Occipital lobe (tissue), 2 donors: ENCODE data around the gene CGNL1. TPM values are rescaled to one million over a fixed set of nuclear protein-coding genes. Genes with fewer than 3 reads are reported as not detected.

Experiments used
- DNase-seq: peaks from one replicate; lab custom pipeline; 2025; lab: John Stamatoyannopoulos, UW
- total RNA-seq: library from RNA; depleted of rRNA; stranded (reverse); fragments of >200 nt; gene quantifications from one replicate; pipeline ENCODE4 v1.2.3, GENCODE V29; 2014

Gene CGNL1
- total RNA-seq, 1 donor from 2014 or later, result 5.3 TPM

DNA sequence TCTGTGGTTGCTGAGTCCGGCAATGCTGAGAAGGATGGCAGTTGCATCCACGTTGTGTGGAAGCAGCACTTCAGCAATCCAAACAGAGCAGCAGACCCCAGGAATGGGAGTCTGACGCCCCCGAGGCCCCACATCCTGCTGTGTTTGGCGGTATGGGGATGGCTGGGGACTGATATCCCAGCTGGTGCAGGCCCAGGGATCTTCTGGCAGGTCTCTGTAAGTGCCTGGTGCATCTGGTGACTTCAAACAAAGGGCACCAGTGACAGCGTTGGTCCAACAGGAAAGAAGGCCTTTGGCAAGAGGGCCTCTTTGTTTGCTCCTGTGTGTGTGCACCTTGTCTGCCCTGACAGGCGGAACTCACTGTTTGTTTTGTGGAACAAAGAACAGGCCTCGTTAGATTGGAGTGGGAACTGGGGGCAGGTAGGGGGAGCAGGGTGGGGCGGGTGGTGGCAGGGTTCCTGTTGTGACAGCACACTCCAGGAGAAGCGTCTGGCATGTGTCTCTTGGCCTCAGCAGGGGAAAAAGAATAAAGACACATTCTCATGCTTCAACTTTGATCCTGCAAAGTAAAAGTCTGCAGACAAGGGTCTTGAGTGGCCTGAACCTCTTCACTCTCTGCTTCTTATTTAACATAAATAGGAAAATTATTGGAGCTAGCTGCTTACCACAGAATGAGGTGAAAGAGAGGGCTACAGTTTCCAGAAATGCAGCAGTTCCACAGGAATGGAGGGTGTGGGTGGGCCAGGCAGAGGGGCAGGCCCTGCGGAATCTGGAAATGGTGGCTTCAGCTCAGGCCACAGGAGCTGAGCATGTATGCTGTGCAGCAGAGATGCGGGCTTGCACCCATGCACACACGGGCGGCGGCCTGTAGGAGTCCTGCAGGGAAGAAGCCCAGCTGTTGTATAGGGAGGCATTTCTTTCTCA is 120.9 kb downstream of the CGNL1 start:
- DNase-seq, result no peak

DNA sequence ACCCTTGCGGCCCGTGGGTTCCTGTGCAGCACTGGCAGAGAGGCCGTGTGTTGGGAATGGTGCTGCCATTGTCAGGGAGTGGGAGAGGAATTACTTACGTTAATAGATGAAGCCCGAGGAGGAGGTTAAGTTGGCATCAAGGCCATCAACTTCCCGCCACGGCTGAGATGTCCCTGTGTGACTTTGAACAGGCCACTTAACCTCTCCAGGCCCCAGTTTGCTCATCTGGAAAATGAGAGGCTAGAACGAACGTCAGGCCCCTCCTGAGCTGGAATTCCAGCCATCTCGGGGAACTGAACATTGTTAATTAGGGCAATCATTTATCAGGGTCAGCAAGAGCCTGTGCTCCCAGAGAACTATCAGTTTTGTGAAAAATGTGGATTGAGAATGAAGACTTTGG is 124.0 kb downstream of the CGNL1 start:
- no peak for DNase-seq

DNA sequence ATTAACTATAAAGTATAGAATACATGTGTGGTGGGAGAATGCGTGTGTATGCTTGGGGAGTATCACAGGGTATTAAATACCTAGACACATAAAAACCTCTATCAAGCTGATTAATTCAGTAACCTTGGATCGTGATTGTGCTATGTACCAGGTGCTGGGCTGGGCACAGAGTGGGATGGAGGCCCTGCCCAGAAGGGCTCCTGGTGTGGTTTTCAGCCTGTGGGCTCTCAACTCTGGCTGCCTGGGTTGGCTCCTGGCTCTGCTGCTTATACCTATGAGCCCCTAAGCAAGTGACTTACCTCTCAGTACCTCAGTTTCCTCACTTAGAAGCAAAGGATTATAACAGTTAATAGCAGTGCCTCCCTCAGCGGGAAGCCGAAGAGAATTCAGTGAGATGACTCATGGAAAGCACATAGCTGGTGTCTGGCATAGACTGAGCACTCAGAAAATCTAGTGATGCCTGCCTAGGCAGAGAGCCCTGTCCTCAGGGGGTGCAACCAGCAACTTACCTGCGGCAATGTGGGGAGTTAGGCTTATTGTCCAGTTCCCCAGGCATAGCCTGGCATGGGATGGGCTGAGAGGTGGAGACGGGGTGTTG is 124.8 kb downstream of the CGNL1 start:
- DNase-seq, result no peak

DNA sequence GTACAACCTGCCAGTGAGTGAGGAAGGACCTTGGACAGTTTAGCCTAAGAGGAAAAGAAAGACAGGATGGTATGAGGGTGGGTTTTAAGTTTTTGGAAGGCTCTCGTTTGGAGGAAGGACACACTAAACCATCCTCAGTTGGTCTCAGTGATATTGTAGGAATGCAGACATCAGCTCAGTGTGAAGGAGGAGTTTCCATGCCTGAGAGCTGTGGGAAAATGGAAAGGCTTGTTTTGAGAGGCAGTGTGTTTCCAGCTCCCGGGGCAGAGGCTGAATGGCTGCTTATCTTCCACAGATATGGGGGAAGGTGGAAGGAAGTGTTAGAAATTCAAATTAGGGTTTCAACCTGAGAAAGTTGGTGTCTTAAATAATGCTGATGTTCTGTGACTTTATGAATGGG is 125.8 kb downstream of the CGNL1 start:
- DNase-seq, result no peak

DNA sequence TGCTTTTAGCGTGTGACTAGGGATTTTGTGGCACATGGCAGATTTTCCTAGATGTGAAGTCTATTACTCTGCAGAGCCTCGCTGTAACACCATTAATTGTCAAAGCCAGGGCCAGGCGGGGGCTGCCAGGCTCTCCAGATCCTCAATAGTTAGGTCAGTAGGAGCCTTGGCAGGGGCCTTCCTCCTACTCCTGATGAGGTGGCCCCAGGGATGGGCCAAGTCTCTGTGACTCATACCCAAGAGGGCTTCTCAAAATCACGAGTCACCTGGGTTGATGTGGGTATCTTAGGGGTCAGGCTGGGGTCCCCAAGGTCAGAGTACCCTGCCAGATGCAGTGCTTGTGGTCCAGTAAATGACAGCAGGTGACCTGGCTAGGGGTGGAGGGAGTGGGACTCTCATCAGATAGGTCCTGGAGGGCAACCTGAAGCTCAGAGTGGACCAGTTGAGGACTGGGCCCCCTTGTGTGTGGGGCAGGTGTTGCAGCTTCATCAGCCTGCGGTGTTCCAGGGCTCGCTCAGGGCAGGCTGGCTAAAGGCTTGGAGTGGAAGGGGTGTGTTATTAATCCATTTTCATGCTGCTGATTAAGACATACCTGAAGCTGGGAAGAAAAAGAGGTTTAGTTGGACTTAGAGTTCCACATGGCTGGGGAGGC is 126.9 kb downstream of the CGNL1 start:
- DNase-seq, result no peak

DNA sequence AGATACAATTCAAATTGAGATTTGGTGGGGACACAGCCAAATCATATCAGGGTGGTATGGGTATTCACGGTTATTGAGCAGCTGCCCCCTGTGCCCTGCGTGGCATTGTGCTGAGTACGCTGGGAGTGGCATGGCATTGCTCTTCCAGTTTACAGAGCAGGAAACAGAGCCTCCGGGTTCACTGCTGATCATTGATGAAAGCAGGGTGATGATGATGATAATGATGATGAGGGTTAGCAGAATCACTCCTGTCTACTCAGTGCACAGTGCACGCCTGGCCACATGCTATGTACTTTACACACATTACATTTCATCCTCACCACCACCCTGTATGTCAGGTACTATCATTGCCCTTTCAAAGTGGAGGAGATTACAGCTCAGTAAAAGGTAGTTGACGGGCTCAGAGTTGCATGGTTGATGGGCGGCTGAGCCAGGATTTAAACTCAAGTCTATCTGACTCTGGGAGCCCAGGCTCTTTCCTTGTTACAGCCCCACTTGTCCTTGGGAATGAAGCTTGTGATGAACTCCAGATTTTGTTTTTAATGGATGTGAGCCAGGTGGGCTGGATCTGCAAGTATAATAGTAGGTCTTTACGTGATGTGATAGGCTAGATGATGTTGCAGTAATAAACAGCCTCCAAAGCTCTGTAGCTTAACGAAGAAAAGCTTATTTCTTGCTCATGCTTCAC is 127.8 kb downstream of the CGNL1 start:
- DNase-seq, result no peak

DNA sequence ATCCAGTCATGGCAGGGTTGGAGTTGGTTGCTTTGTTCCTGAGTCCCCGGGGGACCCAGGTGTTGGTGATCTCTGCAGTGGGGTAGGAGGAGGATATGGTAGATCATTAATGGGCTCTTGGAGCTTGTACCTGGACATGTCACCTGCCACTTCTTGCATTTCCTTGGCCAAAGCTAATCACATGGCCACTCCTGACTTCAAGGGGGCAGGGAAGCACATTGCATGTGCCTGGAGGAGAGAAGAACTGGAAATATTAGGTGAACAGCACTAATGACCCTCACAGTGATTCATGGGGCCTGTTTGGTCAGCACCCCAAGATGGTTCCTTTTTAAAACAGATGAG is 128.3 kb downstream of the CGNL1 start:
- no peak for DNase-seq

DNA sequence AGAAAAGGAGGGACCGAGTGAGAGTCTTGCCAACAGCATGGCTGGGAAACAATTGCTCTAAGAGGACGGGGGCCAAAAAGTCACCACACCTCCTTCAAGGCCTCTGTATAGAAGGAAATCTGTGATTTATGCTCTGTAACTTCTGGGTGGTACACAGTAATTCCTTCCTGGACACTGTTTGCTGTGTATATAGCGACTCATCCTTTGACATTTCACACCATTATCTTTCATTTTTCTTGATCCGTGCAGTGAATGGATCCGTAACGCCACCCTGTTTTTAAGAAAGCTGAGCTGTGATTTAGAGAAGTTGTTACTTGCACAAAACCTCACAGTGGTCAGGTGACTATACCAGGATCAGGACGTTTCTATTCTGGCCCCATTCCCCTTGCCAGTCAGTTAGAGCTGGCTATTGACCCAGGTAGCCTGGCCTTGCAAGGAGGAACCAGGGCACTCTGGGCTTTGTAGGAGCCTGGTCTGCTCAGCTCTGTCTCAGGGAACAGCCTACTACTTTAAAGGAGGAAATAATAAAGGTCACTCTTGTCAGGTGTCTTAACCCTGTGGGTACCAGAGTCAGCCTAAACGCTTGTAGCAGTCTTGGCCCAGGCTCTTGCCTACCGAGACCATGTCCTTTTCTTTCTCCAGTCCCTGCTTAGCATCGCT is 128.9 kb downstream of the CGNL1 start:
- DNase-seq, result no peak

DNA sequence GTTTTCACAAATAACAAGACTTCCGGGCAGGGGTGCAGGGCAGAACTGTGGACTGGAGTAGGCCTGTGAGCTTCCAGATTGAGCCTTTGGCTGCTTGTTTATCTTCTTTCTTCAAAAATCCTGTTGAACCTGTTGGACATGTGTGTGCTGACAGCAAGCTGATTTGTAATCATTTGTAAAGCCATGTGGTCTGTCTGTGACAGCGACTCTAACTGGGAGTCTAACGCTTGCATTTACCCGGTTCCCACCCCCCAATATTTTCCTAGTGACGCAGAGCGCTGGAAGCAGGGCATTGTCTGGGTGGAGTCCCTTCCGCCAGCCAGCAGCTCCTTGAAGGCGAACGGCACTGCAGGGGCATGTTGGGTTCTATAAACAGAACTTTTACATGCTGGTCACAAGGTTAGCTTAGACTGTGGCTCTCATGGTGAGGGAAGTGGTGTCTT is 129.7 kb downstream of the CGNL1 start:
- no peak for DNase-seq

DNA sequence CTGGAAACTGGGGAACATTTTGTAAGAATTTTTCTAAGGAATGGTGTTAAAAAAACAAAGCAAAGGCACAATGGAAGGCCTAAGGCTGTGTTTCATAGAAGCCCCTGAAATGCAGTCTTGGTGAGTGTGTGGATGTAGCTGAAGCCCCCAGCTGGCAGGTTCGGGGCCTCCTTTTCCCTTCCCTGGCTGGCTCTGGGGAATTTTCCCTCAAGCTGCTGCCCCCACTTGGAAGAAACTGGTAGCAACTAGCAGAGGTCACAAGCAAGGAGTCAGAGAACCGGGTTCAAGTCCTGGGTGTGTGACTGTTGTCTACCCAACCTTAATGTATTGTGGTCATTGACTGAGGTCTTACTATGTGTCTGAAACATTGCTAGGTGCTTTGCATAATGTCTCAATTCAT is 130.1 kb downstream of the CGNL1 start:
- DNase-seq, result no peak

DNA sequence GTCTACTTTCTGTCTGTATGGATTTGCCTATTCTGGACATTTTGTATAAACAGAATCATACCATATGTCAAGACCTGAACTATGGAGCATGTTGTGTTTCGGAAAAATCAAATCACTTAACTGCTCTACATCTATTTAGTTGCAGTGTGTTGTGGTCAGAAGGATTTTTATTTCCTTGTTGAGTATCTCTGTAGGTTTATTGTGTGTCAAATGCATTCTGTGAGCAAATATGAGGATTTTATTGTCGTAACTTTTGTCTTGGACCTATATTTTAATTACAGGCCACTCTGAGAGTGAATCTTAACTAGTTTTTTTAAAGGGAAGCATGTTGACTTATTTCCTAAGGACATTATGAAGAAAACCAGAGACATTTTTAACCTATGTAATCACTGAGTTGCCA is 130.8 kb downstream of the CGNL1 start:
- no peak for DNase-seq

DNA sequence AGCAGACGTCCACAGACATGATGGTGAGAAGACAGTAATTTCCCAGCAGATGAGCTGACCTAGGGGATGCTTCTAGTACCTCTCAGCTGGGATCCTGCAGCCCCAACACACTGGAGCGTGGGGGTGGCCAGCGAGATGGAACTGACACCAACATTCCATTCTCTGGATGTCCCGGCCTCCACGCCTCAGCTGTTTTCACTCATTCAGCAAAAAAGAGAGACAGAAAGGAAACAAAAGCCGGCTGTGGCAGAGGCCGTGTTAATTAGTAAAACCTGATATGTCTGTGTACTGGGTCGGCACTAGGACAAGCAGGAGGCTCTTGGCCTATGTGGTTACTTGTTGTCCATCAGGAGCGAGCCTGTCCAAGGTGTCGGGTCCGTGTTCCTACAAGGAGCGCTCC is 132.8 kb downstream of the CGNL1 start:
- DNase-seq, result no peak

DNA sequence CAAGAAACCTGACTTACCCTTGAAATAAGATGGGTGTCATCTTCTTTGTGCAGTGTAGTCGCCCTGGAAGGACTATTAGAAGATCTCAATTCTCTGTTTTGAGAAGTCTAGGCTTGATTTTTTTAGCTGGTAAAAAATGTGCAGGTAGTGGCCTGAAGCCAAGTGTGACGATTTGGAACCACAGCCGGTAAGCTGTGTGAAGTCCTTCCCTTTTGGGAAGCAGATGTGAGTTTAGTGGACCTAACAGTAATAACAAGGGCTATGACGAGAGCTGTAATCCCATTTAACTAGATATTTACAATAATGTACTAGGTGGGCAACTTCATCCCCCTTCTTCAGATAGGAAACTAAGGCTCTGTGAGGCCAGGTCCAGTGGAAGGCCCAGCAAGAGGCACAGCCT is 133.7 kb downstream of the CGNL1 start:
- DNase-seq, result no peak

DNA sequence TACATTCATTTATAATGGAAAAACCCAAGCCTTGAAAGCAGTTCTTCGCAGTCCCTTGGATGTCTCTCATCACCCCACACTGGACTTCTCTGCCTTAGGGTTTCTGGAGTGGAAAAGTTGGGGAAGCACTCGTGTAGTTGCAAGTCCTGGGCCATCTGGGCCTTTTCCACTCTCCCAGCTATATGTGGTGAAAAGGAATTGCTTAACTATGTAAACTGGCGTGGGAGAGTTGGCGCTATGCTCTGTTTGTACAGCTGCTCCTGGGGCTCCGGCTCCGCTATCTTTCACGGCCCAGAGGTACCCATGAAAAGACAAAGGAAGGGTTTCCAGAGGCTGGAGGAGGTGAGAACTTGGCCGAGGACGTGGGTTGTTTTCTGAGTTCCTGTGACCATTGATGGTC is 134.3 kb downstream of the CGNL1 start:
- no peak for DNase-seq

DNA sequence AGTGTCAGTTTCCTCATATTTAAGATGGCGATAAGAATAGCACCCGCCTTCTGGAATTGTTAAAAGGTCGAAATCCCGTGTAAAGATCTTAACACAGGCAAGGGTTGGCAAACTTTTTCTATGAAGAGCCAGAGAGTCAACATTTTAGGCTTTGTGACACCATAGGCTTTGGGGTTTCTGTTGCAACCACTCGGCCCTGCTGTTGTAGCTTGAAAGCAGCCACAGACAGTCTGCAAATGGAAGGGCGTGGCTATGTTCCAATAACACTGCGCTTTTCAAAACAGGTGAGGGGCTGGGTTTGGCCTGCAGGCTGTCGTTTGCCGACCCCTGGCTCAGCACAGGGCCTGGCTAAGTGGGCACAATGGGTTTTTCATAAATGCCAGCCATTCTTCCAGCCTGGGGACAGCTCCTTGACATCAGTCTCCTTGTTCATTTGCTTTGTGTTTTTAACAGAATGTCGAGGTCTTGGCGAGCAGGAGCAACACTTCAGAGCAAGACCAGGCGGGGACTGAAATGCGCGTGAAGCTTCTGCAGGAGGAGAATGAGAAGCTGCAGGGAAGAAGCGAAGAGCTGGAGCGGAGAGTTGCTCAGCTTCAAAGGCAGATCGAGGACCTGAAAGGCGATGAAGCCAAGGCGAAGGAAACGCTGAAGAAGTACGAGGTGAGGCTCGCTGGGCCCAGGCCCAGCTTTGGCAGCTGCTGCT is 140.2 kb downstream of the CGNL1 start:
- no peak for DNase-seq

DNA sequence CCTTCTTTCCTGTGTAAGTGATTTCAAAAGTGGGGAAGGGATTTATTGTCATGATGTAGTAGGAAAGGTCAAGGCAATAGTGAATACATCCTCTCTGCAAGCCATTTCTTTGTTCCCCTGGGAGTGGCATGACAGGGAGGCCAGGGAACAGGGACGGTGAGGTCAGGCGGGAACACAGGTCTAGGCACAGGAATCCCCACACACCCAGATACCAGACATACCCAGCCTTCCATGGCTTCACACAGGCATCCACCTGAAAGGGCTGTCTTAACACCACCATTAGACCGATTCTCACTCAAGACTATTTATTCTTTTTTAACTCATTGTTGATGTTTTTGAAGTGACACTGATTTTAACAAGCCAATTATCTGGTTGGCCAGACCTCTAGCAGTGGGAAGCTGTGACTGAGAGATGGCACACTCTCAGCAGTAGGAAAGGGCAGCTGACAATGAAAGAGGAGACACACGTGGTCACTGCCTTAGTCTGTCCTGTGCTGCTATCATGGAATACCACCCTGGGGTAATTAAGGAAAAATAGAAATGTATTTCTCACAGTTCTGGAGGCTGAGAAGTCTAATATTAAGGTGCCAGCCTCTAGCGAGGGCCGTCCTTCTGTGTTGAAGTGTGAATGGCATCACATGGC is 140.8 kb downstream of the CGNL1 start:
- DNase-seq, result no peak

DNA sequence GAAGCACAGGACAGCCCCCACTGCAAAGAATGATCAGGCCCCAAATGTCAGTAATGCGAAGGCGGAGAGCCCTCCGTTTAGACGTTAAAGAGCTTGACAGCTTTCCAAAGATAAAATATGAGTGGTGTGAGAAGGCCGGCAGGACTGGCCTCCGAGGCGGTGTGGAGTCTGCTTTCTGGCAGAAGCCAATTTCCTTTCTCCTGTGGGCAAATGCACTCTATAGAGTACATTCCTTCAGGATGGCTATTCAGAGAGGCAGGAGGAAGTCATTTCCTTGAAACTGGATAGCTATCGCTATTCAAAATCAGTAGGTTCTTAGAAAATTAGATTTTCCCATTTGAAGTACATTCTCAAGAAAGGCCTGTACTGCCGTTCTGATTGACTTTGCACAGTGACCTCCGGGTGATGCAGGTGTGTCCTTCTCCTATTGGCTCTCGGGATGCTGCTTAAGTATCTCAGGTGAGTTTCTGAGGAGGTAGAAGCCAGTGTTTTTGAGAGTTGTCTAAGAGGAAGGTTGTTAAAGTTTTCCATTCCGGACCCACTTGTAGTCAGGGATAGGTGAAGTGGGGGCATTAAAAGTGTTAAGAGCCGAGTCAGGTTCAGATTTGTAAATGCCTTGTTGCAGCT is 142.6 kb downstream of the CGNL1 start:
- DNase-seq, result no peak

DNA sequence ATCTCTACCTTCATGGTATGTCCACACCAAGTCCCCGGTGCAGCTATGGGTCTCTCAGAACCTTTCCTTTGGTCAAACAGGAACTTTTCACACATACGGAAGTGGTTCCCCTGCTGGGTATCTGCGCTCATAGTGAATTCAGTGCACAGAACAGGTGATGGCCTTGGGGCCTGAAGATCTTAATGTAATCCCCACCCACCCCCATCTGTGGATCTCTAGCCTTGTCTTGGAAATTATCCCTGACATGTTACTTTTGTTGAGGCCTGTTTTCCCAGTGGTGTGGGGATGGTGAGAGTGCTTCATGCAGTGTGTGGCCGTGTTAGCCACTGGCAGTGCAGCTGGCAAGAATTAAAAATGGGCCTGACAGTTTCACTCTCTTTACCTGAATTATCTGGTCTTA is 143.5 kb downstream of the CGNL1 start:
- DNase-seq, result no peak

DNA sequence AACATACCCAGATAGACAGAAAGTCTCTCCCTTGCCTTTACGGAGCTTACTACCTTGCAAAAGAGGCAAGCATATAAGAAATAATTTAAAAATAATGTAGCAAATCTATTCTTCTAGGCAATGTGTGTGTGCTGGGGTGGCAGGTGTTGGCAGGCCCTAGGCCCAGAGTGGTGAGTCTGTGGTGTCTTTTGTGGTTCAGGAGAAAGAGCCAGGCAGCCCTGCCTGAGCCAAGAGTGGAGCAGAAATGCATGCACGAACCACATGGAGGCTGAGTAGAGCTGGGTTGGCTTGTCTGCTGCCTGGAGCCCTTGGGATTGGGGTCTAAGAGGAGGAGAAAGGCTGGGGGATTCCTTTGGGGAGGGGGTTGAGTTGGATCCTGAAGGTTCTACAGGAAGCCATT is 145.2 kb downstream of the CGNL1 start:
- DNase-seq, result no peak

DNA sequence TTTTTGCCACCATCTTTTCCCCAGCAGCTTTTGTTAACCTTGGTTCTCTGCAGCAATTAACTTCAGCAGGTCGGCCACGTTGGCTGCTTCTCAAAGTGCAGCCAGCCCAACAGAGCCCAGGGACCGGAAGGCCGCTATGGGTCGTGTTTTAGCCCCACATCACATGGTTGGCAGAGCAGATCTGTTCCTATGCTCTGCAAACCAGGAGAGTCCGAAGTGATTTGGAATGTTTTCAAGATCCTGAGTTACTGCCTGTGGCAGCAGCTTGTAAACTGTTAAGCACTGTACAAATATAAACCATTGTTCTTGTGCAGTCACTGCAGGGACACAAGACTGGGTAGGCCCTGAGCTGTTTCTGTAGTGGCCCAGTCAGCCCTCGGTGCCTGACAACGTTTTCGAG is 145.8 kb downstream of the CGNL1 start:
- no peak for DNase-seq
